GM06990 (cell line): ENCODE data around the gene TNS1.

Experiments used
- DNase-seq: peaks from one replicate; pipeline ENCODE4 v3.0.0-alpha.2; 2011; ENCODE audit not compliant: insufficient read length; ENCODE audit errors: extremely low read depth
- H3K27me3 ChIP-seq: replicated peaks from 2 replicates; pipeline ENCODE4 v1.6.0; 2011; ENCODE audit warnings: low read length; ENCODE audit not compliant: control insufficient read depth, insufficient read depth
- H3K36me3 ChIP-seq: 2 replicates; pipeline ENCODE4 v1.5.1; 2011; ENCODE audit warnings: low read length; ENCODE audit not compliant: control insufficient read depth, insufficient read depth
- H3K4me3 ChIP-seq: replicated peaks from 2 replicates; pipeline ENCODE4 v1.5.1; 2011; ENCODE audit warnings: low read depth, mild to moderate bottlenecking, control low read depth, low read length
- TF ChIP-seq, protein P1 (sequence below): IDR thresholded peaks from 2 replicates; pipeline ENCODE4 v1.5.1; 2011; ENCODE audit warnings: low read length, control low read depth, mild to moderate bottlenecking, inconsistent platforms; ENCODE audit not compliant: insufficient read depth, poor library complexity, severe bottlenecking

Gene TNS1

GRCh38 chr2:218027426-218028188 lies 24.8 kb upstream of the TNS1 start:
- TF ChIP-seq, protein P1, sequence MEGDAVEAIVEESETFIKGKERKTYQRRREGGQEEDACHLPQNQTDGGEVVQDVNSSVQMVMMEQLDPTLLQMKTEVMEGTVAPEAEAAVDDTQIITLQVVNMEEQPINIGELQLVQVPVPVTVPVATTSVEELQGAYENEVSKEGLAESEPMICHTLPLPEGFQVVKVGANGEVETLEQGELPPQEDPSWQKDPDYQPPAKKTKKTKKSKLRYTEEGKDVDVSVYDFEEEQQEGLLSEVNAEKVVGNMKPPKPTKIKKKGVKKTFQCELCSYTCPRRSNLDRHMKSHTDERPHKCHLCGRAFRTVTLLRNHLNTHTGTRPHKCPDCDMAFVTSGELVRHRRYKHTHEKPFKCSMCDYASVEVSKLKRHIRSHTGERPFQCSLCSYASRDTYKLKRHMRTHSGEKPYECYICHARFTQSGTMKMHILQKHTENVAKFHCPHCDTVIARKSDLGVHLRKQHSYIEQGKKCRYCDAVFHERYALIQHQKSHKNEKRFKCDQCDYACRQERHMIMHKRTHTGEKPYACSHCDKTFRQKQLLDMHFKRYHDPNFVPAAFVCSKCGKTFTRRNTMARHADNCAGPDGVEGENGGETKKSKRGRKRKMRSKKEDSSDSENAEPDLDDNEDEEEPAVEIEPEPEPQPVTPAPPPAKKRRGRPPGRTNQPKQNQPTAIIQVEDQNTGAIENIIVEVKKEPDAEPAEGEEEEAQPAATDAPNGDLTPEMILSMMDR = no peak
- H3K4me3 ChIP-seq = no peak overlapping the region
- H3K36me3 ChIP-seq = no peaks in the 10 kb centered on the region
- H3K27me3 ChIP-seq = peaks cover 5% of the 10 kb centered on the region
- DNase-seq = no peak

GRCh38 chr2:218026676-218027425 lies 24.1 kb upstream of the TNS1 start:
- no peak for DNase-seq
- peaks cover 5% of the 10 kb centered on the region for H3K27me3 ChIP-seq
- no peaks in the 10 kb centered on the region for H3K36me3 ChIP-seq
- no peak overlapping the region for H3K4me3 ChIP-seq
- TF ChIP-seq, protein P1 = no peak

GRCh38 chr2:218026244-218026643 lies 23.4 kb upstream of the TNS1 start:
- no peak overlapping the region for H3K4me3 ChIP-seq
- peaks cover 4% of the 10 kb centered on the region for H3K27me3 ChIP-seq
- TF ChIP-seq, protein P1 = no peak
- no peaks in the 10 kb centered on the region for H3K36me3 ChIP-seq
- no peak for DNase-seq

GRCh38 chr2:218024871-218025270 lies 22.1 kb upstream of the TNS1 start:
- Histone ChIP-seq H3K36me3 (no peaks in the 10 kb centered on the region), H3K4me3 (no peak overlapping the region), H3K27me3 (no peaks in the 10 kb centered on the region)
- no peak for DNase-seq
- TF ChIP-seq, protein P1 = no peak

- Histone ChIP-seq H3K27me3 (no peaks in the 10 kb centered on the region), H3K4me3 (no peak overlapping the region), H3K36me3 (no peaks in the 10 kb centered on the region)
- DNase-seq = no peak
- TF ChIP-seq, protein P1 = no peak
These were observed 21.5 kb upstream of the TNS1 start for GRCh38 chr2:218024336-218024735.
